MCF 10A (cell line): Measurements from ENCODE around the gene MAZ. TPM values are rescaled to one million over a fixed set of nuclear protein-coding genes. Genes with fewer than 3 reads are reported as not detected.

Experiments
- BruUV-seq: library from RNA; stranded (reverse); fragments of 400-500 nt; replicated peaks from 2 replicates; lab custom pipeline; 2021; lab: Mats Ljungman, UMichigan
- CTCF ChIA-PET: fragments of 300-600 bp; sonication (Branson Sonifier 250); formaldehyde crosslinking; extraction: SDS; loops from one replicate; lab custom pipeline; 2021; ENCODE audit warnings: antibody characterized with exemption, inconsistent platforms; lab: Yijun Ruan, JAX
- POLR2A ChIA-PET: fragments of 300-600, 350-650 bp; sonication (Branson Sonifier 250); formaldehyde crosslinking; extraction: SDS; loops from one replicate; lab custom pipeline; 2020; ENCODE audit warnings: antibody characterized with exemption, inconsistent platforms; lab: Yijun Ruan, JAX
- DNase-seq: peaks from one replicate; pipeline ENCODE4 v3.0.0-alpha.2; 2018; ENCODE audit not compliant: unreplicated experiment
- H3K27ac Mint-ChIP-seq: one replicate; pipeline ENCODE4 v1.8.0; 2022; ENCODE audit warnings: mild to moderate bottlenecking, low read depth, mixed read lengths; ENCODE audit not compliant: unreplicated experiment
- H3K27me3 Mint-ChIP-seq: one replicate; pipeline ENCODE4 v1.8.0; 2022; ENCODE audit warnings: mixed read lengths; ENCODE audit not compliant: insufficient read depth, unreplicated experiment
- H3K36me3 Mint-ChIP-seq: one replicate; pipeline ENCODE4 v1.8.0; 2022; ENCODE audit warnings: mild to moderate bottlenecking, moderate library complexity, mixed read lengths; ENCODE audit not compliant: insufficient read depth, unreplicated experiment
- H3K4me1 Mint-ChIP-seq: one replicate; pipeline ENCODE4 v1.8.0; 2022; ENCODE audit warnings: mixed read lengths; ENCODE audit not compliant: insufficient read depth, unreplicated experiment
- H3K4me3 Mint-ChIP-seq: one replicate; pipeline ENCODE4 v1.8.0; 2022; ENCODE audit warnings: mild to moderate bottlenecking, moderate library complexity, mixed read lengths; ENCODE audit not compliant: unreplicated experiment
- H3K9me3 Mint-ChIP-seq: one replicate; pipeline ENCODE4 v1.8.0; 2022; ENCODE audit warnings: mixed read lengths; ENCODE audit not compliant: unreplicated experiment
- CTCF ChIP-seq: fragments of 200-600 bp; IDR thresholded peaks from one replicate; pipeline ENCODE4 v1.8.0; 2022; ENCODE audit warnings: antibody characterized with exemption, mild to moderate bottlenecking; ENCODE audit not compliant: unreplicated experiment
- intact Hi-C: fragments of 100-400 bp; cut with micrococcal nuclease; formaldehyde crosslinking; loops from 2 replicates; pipeline ENCODE4 v1.14.1; 2022
- total RNA-seq: library from RNA; stranded (reverse); gene quantifications from 2 replicates; pipeline ENCODE4 v1.2.3, GENCODE V29; 2022

Gene MAZ
- total RNA-seq, 1 experiment from 2014 or later, result 185 TPM

- no peak for DNase-seq
- intact Hi-C loops, result no loop called here
- no peak for TF ChIP-seq CTCF
- CTCF ChIA-PET, result interaction anchor here (0.6 to 0.9 kb wide), 2 partner anchors 129 to 619 kb away, joined by 3 read pairs; partner anchors contain the start of gene DCTPP1
- no peaks in the 10 kb centered on the region for H3K27me3 Mint-ChIP-seq
- POLR2A ChIA-PET, result interaction anchor here (0.6 to 2.0 kb wide), 5 partner anchors 10 to 983 kb away, joined by 3 to 16 read pairs (median 6); partner anchors contain the start of genes KCTD13, KIF22 and MVP
- H3K36me3 Mint-ChIP-seq, result peaks cover 37% of the 10 kb centered on the region
- H3K4me1 Mint-ChIP-seq, result peaks cover 32% of the 10 kb centered on the region
- H3K27ac Mint-ChIP-seq, result no peak overlapping the region
- TSS peak; percentile 84 for BruUV-seq
- H3K9me3 Mint-ChIP-seq, result no peaks in the 10 kb centered on the region
- peak overlapping the region; percentile 69 for H3K4me3 Mint-ChIP-seq
Observed at GRCh38 chr16:29810699-29811169, 4.4 kb downstream of the MAZ start.

- no peak for TF ChIP-seq CTCF
- BruUV-seq, result no TSS peak
- peaks cover 37% of the 10 kb centered on the region for H3K36me3 Mint-ChIP-seq
- ChIA-PET CTCF (interaction anchor here (0.6 to 0.9 kb wide), 2 partner anchors 130 to 618 kb away, joined by 3 read pairs; partner anchors contain the start of gene DCTPP1), POLR2A (interaction anchor here (0.6 to 2.0 kb wide), 7 partner anchors 9 to 185 kb away, joined by 3 to 16 read pairs (median 4); partner anchors contain the start of genes INO80E, KCTD13, KIF22 and MVP)
- no peaks in the 10 kb centered on the region for H3K9me3 Mint-ChIP-seq
- peak; percentile 97 for DNase-seq
- peak overlapping the region; percentile 40 for H3K27ac Mint-ChIP-seq
- no peaks in the 10 kb centered on the region for H3K27me3 Mint-ChIP-seq
- intact Hi-C loops, result no loop called here
- H3K4me3 Mint-ChIP-seq, result peak overlapping the region; percentile 69
- H3K4me1 Mint-ChIP-seq, result peaks cover 32% of the 10 kb centered on the region
Observed at GRCh38 chr16:29811170-29811895, 5.0 kb downstream of the MAZ start.

GRCh38 chr16:29811896-29812665, 5.8 kb downstream of the MAZ start, which contains the start of gene PRRT2:
Gene PRRT2, plus strand, starts transcription at chr16:29812193. Its CDS starts 862 bp downstream, at chr16:29813055.
- TF ChIP-seq CTCF, result no peak
- no peaks in the 10 kb centered on the region for H3K9me3 Mint-ChIP-seq
- BruUV-seq, result no TSS peak
- CTCF ChIA-PET, result interaction anchor here (0.6 to 0.9 kb wide), 2 partner anchors 132 to 618 kb away, joined by 3 read pairs; partner anchors contain the start of gene DCTPP1
- POLR2A ChIA-PET, result interaction anchor here (1.0 to 2.0 kb wide), 5 partner anchors 9 to 114 kb away, joined by 4 to 16 read pairs (median 6); partner anchors contain the start of genes KCTD13, KIF22 and MVP
- no peaks in the 10 kb centered on the region for H3K27me3 Mint-ChIP-seq
- peaks cover 37% of the 10 kb centered on the region for H3K36me3 Mint-ChIP-seq
- intact Hi-C loops, result no loop called here
- DNase-seq, result no peak
- H3K4me3 Mint-ChIP-seq, result peak within 1 kb of the TSS; percentile 69
- H3K27ac Mint-ChIP-seq, result peak within 1 kb of the TSS; percentile 40
- H3K4me1 Mint-ChIP-seq, result peaks cover 35% of the 10 kb centered on the region
